Mesodermal cell (in vitro differentiated cells): ENCODE results near the gene CDK6.

Experiments used
- H3K27ac ChIP-seq: 2 replicates; pipeline ENCODE4 v1.7.0; 2013; ENCODE audit warnings: mild to moderate bottlenecking, low read depth, low read length, moderate library complexity; ENCODE audit not compliant: severe bottlenecking
- H3K36me3 ChIP-seq: 2 replicates; pipeline ENCODE4 v1.7.1; 2013; ENCODE audit warnings: mild to moderate bottlenecking, low read length, moderate library complexity; ENCODE audit not compliant: control insufficient read depth, insufficient read depth
- H3K4me1 ChIP-seq: one replicate; pipeline ENCODE4 v1.7.1; 2013; ENCODE audit warnings: mild to moderate bottlenecking, low read length; ENCODE audit not compliant: insufficient read depth, control insufficient read depth, poor library complexity, severe bottlenecking
- H3K4me3 ChIP-seq: 2 replicates; pipeline ENCODE4 v1.7.0; 2013; ENCODE audit warnings: low read length, control low read depth, mild to moderate bottlenecking; ENCODE audit not compliant: insufficient read depth, poor library complexity, severe bottlenecking; ENCODE audit errors: extremely low read depth
- H3K9me3 ChIP-seq: 2 replicates; pipeline ENCODE4 v1.7.1; 2013; ENCODE audit warnings: mild to moderate bottlenecking, low read length, moderate library complexity; ENCODE audit not compliant: control insufficient read depth
- WGBS, 2 experiments: methylation state at CpG; one replicate each; pipeline ENCODE4 v1.1.5; 2013; ENCODE audit warnings: missing lambda C conversion rate in 2 of 2; ENCODE audit not compliant: insufficient coverage in 2 of 2; 5-methylcytosine and 5-hydroxymethylcytosine counted together

CDK6 gene

GRCh38 chr7:92624298-92624996, 211.9 kb downstream of the CDK6 start:
- H3K36me3 ChIP-seq: peaks cover 40% of the 10 kb centered on the region
- peaks cover 8% of the 10 kb centered on the region for H3K9me3 ChIP-seq
- H3K4me1 ChIP-seq: peaks cover 11% of the 10 kb centered on the region
- WGBS, 2 experiments: no CpG with 5 or more reads among the region's 2 CpGs
- no peak overlapping the region for H3K4me3 ChIP-seq
- H3K27ac ChIP-seq: no peak overlapping the region

GRCh38 chr7:92623544-92623943, 212.8 kb downstream of the CDK6 start:
- peaks cover 11% of the 10 kb centered on the region for H3K4me1 ChIP-seq
- peaks cover 37% of the 10 kb centered on the region for H3K36me3 ChIP-seq
- no peak overlapping the region for H3K4me3 ChIP-seq
- no CpG with 5 or more reads among the region's 1 CpG for WGBS, 2 experiments
- no peak overlapping the region for H3K27ac ChIP-seq
- H3K9me3 ChIP-seq: peaks cover 8% of the 10 kb centered on the region

- 100% methylated on average over 2 of the region's 3 CpGs; no CpG with 5 or more reads in 1 of the 2 experiments for WGBS, 2 experiments
- Histone ChIP-seq H3K27ac (peak overlapping the region; percentile 19), H3K9me3 (peaks cover 8% of the 10 kb centered on the region), H3K36me3 (peaks cover 39% of the 10 kb centered on the region), H3K4me3 (no peak overlapping the region), H3K4me1 (peaks cover 11% of the 10 kb centered on the region)
Observed at GRCh38 chr7:92622685-92623084, 213.7 kb downstream of the CDK6 start.

- Histone ChIP-seq H3K4me1 (peaks cover 11% of the 10 kb centered on the region), H3K9me3 (peaks cover 4% of the 10 kb centered on the region), H3K4me3 (no peak overlapping the region), H3K27ac (peak overlapping the region; percentile 34), H3K36me3 (peaks cover 40% of the 10 kb centered on the region)
- WGBS, 2 experiments: 81 to 100% methylated on average over 1 to 2 of the region's 2 CpGs
Observed at GRCh38 chr7:92622030-92622429, 214.3 kb downstream of the CDK6 start.

GRCh38 chr7:92621561-92622023, 214.8 kb downstream of the CDK6 start:
- H3K36me3 ChIP-seq: peaks cover 43% of the 10 kb centered on the region
- no peak overlapping the region for H3K4me3 ChIP-seq
- peak overlapping the region; percentile 34 for H3K27ac ChIP-seq
- 100% methylated on average over 1 of the region's 2 CpGs; no CpG with 5 or more reads in 1 of the 2 experiments for WGBS, 2 experiments
- H3K9me3 ChIP-seq: peaks cover 4% of the 10 kb centered on the region
- H3K4me1 ChIP-seq: peaks cover 11% of the 10 kb centered on the region

- H3K36me3 ChIP-seq: peaks cover 48% of the 10 kb centered on the region
- WGBS, 2 experiments: 65 to 90% methylated on average over 2 to 3 of the region's 3 CpGs
- peak overlapping the region; percentile 34 for H3K27ac ChIP-seq
- peaks cover 4% of the 10 kb centered on the region for H3K9me3 ChIP-seq
- H3K4me1 ChIP-seq: peaks cover 11% of the 10 kb centered on the region
- H3K4me3 ChIP-seq: no peak overlapping the region
Observed at GRCh38 chr7:92621026-92621540, 215.3 kb downstream of the CDK6 start.

- H3K9me3 ChIP-seq: no peaks in the 10 kb centered on the region
- no peak overlapping the region for H3K27ac ChIP-seq
- no CpG with 5 or more reads among the region's 1 CpG for WGBS, 2 experiments
- H3K4me1 ChIP-seq: no peaks in the 10 kb centered on the region
- no peak overlapping the region for H3K4me3 ChIP-seq
- H3K36me3 ChIP-seq: peaks cover 66% of the 10 kb centered on the region
Observed at GRCh38 chr7:92615861-92616260, 220.5 kb downstream of the CDK6 start.

- Histone ChIP-seq H3K9me3 (no peaks in the 10 kb centered on the region), H3K36me3 (peaks cover 60% of the 10 kb centered on the region), H3K27ac (no peak overlapping the region), H3K4me3 (no peak overlapping the region), H3K4me1 (no peaks in the 10 kb centered on the region)
- WGBS, 2 experiments: 83 to 98% methylated on average over 2 to 3 of the region's 5 CpGs
Observed at GRCh38 chr7:92614660-92615174, 221.7 kb downstream of the CDK6 start.

- whole genome bisulfite sequencing, 2 experiments: 96 to 100% methylated on average over 2 of the region's 3 CpGs
- Histone ChIP-seq H3K4me3 (no peak overlapping the region), H3K9me3 (no peaks in the 10 kb centered on the region), H3K4me1 (no peaks in the 10 kb centered on the region), H3K36me3 (peaks cover 60% of the 10 kb centered on the region), H3K27ac (no peak overlapping the region)
Observed at GRCh38 chr7:92613720-92614119, 222.7 kb downstream of the CDK6 start.

- Histone ChIP-seq H3K4me3 (no peak overlapping the region), H3K4me1 (no peaks in the 10 kb centered on the region), H3K9me3 (no peaks in the 10 kb centered on the region), H3K27ac (no peak overlapping the region), H3K36me3 (peaks cover 60% of the 10 kb centered on the region)
Observed at GRCh38 chr7:92613214-92613613, 223.2 kb downstream of the CDK6 start.

GRCh38 chr7:92612501-92612900, 223.9 kb downstream of the CDK6 start:
- WGBS, 2 experiments: 100% methylated on average over 1 of the region's 2 CpGs
- Histone ChIP-seq H3K36me3 (peaks cover 53% of the 10 kb centered on the region), H3K27ac (no peak overlapping the region), H3K4me1 (no peaks in the 10 kb centered on the region), H3K4me3 (no peak overlapping the region), H3K9me3 (no peaks in the 10 kb centered on the region)
